NCI-H1436 (cell line): ENCODE measurements around the gene GLIS1.

Source experiments
- DNase-seq: peaks from one replicate; lab custom pipeline; 2025; lab: John Stamatoyannopoulos, UW

Gene GLIS1

GRCh38 chr1:53678938-53679825 lies 59.8 kb downstream of the GLIS1 start:
- DNase-seq, result no peak

GRCh38 chr1:53678507-53678906 lies 60.5 kb downstream of the GLIS1 start:
- no peak for DNase-seq

GRCh38 chr1:53678046-53678445 lies 60.9 kb downstream of the GLIS1 start:
- no peak for DNase-seq

GRCh38 chr1:53677486-53677885 lies 61.5 kb downstream of the GLIS1 start:
- no peak for DNase-seq

GRCh38 chr1:53672785-53673184 lies 66.2 kb downstream of the GLIS1 start:
- DNase-seq, result no peak

- DNase-seq, result no peak
Measured at GRCh38 chr1:53672243-53672642, 66.7 kb downstream of the GLIS1 start.

- DNase-seq, result no peak
Measured at GRCh38 chr1:53669621-53670191, 69.3 kb downstream of the GLIS1 start.

GRCh38 chr1:53666566-53666965 lies 72.4 kb downstream of the GLIS1 start:
- no peak for DNase-seq

- no peak for DNase-seq
Measured at GRCh38 chr1:53665996-53666395, 73.0 kb downstream of the GLIS1 start.

GRCh38 chr1:53663529-53664300 lies 75.2 kb downstream of the GLIS1 start:
- no peak for DNase-seq

GRCh38 chr1:53662951-53663350 lies 76.0 kb downstream of the GLIS1 start:
- DNase-seq, result no peak

GRCh38 chr1:53662169-53662568 lies 76.8 kb downstream of the GLIS1 start:
- DNase-seq, result no peak

GRCh38 chr1:53661496-53661895 lies 77.5 kb downstream of the GLIS1 start:
- DNase-seq, result no peak

GRCh38 chr1:53660666-53661065 lies 78.3 kb downstream of the GLIS1 start:
- DNase-seq, result no peak

- no peak for DNase-seq
Measured at GRCh38 chr1:53659436-53659835, 79.5 kb downstream of the GLIS1 start.

- DNase-seq, result no peak
Measured at GRCh38 chr1:53658489-53659230, 80.3 kb downstream of the GLIS1 start.

- DNase-seq, result no peak
Measured at GRCh38 chr1:53657891-53658396, 81.0 kb downstream of the GLIS1 start.

- DNase-seq, result no peak
Measured at GRCh38 chr1:53657531-53657805, 81.5 kb downstream of the GLIS1 start.

GRCh38 chr1:53656747-53657530 lies 82.0 kb downstream of the GLIS1 start:
- no peak for DNase-seq

GRCh38 chr1:53655931-53656746 lies 82.8 kb downstream of the GLIS1 start:
- no peak for DNase-seq
